Measurements from ENCODE around the gene CNTNAP2. TPM values are rescaled to one million over a fixed set of nuclear protein-coding genes. Genes with fewer than 3 reads are reported as not detected.

The CNTNAP2 gene
- total RNA-seq, 1 experiment from 2014 or later, result 0.03 TPM

GRCh38 chr7:147711447-147711846 lies 1594.8 kb downstream of the CNTNAP2 start:
- Histone ChIP-seq H3K9me3 (ENCODE audit: control insufficient read depth, insufficient read depth, low read depth, low read length) (0 out of 2 replicates have a peak, but pooled peaks cover 3% of the 10 kb centered on the region), H3K27ac (ENCODE audit: low read length) (no peak overlapping the region), H3K36me3 (ENCODE audit: control insufficient read depth, insufficient read depth, low read length) (no peaks in the 10 kb centered on the region), H3K4me1 (ENCODE audit: control insufficient read depth, insufficient read depth, low read length) (no peaks in the 10 kb centered on the region), H3K4me3 (ENCODE audit: low read depth in 2 of 2, low read length in 2 of 2) (no peak overlapping the region), H3K27me3 (ENCODE audit: control insufficient read depth, insufficient read depth, low read length) (no peaks in the 10 kb centered on the region)
- ChIA-PET POLR2A (no interaction called here), CTCF (no interaction called here)
- intact Hi-C loops (cut with micrococcal nuclease; ENCODE audit: unreplicated experiment), result no loop called here
- in situ Hi-C loops (cut with HindIII; ENCODE audit: low pct_unique_long_range_greater_than_20kb, low sequenced_read_pairs), result no loop called here
- no TSS peak for BruUV-seq (replicated peaks)
- TF ChIP-seq REST (IDR thresholded peaks at IDR 0.05; ENCODE audit: insufficient read depth in 1 of 2, low read depth in 2 of 2, low read length in 1 of 2) (no peak), CTCF (IDR thresholded peaks at IDR 0.05) (no peak), SIN3A (IDR thresholded peaks at IDR 0.05; ENCODE audit: borderline replicate concordance, insufficient read depth, low read depth, low read length) (no peak), POLR2AphosphoS5 (IDR thresholded peaks at IDR 0.05; ENCODE audit: low read depth, low read length) (no peak), TCF7L2 (IDR thresholded peaks at IDR 0.05; ENCODE audit: low read depth, low read length) (no peak)
- ATAC-seq (no peak), DNase-seq (ENCODE audit: low read depth, low spot score) (no peak)

- ChIA-PET POLR2A (no interaction called here), CTCF (no interaction called here)
- Histone ChIP-seq H3K4me3 (ENCODE audit: low read depth in 2 of 2, low read length in 2 of 2) (no peak overlapping the region), H3K36me3 (ENCODE audit: control insufficient read depth, insufficient read depth, low read length) (no peaks in the 10 kb centered on the region), H3K27me3 (ENCODE audit: control insufficient read depth, insufficient read depth, low read length) (no peaks in the 10 kb centered on the region), H3K27ac (ENCODE audit: low read length) (no peak overlapping the region), H3K4me1 (ENCODE audit: control insufficient read depth, insufficient read depth, low read length) (no peaks in the 10 kb centered on the region), H3K9me3 (ENCODE audit: control insufficient read depth, insufficient read depth, low read depth, low read length) (no peaks in the 10 kb centered on the region)
- intact Hi-C loops (cut with micrococcal nuclease; ENCODE audit: unreplicated experiment), result no loop called here
- in situ Hi-C loops (cut with HindIII; ENCODE audit: low pct_unique_long_range_greater_than_20kb, low sequenced_read_pairs), result no loop called here
- TF ChIP-seq SIN3A (IDR thresholded peaks at IDR 0.05; ENCODE audit: borderline replicate concordance, insufficient read depth, low read depth, low read length) (no peak), CTCF (IDR thresholded peaks at IDR 0.05) (no peak), REST (IDR thresholded peaks at IDR 0.05; ENCODE audit: insufficient read depth in 1 of 2, low read depth in 2 of 2, low read length in 1 of 2) (no peak), POLR2AphosphoS5 (IDR thresholded peaks at IDR 0.05; ENCODE audit: low read depth, low read length) (no peak), TCF7L2 (IDR thresholded peaks at IDR 0.05; ENCODE audit: low read depth, low read length) (no peak)
- DNase-seq (ENCODE audit: low read depth, low spot score), result no peak
- BruUV-seq (replicated peaks), result no TSS peak
- no peak for ATAC-seq
These were observed 1605.6 kb downstream of the CNTNAP2 start for GRCh38 chr7:147721962-147722830.
